ENCODE data around the gene HAP1.
"Not testable (repeated sequence)": the region's sequence is repeated elsewhere in the genome, so short reads cannot be mapped to it uniquely, and the experiment has no call there.

DNA sequence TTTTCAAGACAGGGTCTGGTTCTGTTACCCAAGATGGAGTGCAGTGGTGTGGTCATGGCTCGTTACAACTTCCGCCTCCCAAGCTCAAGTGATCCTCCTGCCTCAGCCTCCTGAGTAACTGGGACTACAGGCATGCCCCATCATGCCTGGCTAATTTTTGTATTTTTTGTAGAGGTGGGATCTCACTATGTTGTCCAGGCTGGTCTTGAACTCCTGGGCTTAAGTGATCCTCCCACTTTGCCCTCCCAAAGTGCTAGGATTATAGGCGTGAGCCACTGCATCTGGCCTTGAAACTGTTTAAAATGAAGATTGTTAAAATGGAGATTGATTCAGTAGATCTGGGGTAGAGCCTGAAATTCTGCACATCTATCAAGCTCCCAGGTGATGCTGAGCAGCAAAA lies 33.6 kb downstream of the HAP1 start:
- TF ChIP-seq, protein P1, sequence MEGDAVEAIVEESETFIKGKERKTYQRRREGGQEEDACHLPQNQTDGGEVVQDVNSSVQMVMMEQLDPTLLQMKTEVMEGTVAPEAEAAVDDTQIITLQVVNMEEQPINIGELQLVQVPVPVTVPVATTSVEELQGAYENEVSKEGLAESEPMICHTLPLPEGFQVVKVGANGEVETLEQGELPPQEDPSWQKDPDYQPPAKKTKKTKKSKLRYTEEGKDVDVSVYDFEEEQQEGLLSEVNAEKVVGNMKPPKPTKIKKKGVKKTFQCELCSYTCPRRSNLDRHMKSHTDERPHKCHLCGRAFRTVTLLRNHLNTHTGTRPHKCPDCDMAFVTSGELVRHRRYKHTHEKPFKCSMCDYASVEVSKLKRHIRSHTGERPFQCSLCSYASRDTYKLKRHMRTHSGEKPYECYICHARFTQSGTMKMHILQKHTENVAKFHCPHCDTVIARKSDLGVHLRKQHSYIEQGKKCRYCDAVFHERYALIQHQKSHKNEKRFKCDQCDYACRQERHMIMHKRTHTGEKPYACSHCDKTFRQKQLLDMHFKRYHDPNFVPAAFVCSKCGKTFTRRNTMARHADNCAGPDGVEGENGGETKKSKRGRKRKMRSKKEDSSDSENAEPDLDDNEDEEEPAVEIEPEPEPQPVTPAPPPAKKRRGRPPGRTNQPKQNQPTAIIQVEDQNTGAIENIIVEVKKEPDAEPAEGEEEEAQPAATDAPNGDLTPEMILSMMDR (IDR thresholded peaks at IDR 0.05) = not testable (repeated sequence)
- not testable (repeated sequence) for TF ChIP-seq POLR2A (IDR thresholded peaks at IDR 0.05)
